SK-N-SH (cell line): Measurements from ENCODE around the gene HNRNPUL1. TPM values are rescaled to one million over a fixed set of nuclear protein-coding genes. Genes with fewer than 3 reads are reported as not detected.

Experiments
- CTCF ChIA-PET: fragments of 300-600, 350-600 bp; formaldehyde crosslinking; extraction: SDS; loops from one replicate; lab custom pipeline; 2021; lab: Yijun Ruan, JAX
- POLR2A ChIA-PET: fragments of 350-600 bp; sonication (Branson Sonifier 250); formaldehyde crosslinking; extraction: SDS; loops from one replicate; lab custom pipeline; 2020; ENCODE audit warnings: antibody characterized with exemption, inconsistent platforms; lab: Yijun Ruan, JAX
- DNase-seq: peaks from one replicate; pipeline ENCODE4 v3.0.0; 2012
- H2AFZ ChIP-seq: fragments of 200-600 bp; sonication (generic); 2 replicates; pipeline ENCODE4 v1.8.1; 2016; ENCODE audit warnings: antibody characterized with exemption, mild to moderate bottlenecking, low read depth
- H3F3A ChIP-seq: fragments of 200-600 bp; sonication (generic); replicated peaks from 2 replicates; pipeline ENCODE3; 2016; ENCODE audit warnings: antibody characterized with exemption, mild to moderate bottlenecking; ENCODE audit not compliant: insufficient read depth
- H3K27ac ChIP-seq, 2 experiments: fragments of 200-500 bp in 1 of 2; fragments of 200-600 bp in 1 of 2; sonication (Bioruptor generic) in 1 of 2; sonication (generic), shearing (Covaris generic) in 1 of 2; 2 replicates each; pipeline versions ENCODE4 v1.5.1 to v1.6.1; 2014 to 2016; ENCODE audit warnings: low read depth in 2 of 2, inconsistent platforms in 1 of 2, low read length in 1 of 2, mild to moderate bottlenecking in 1 of 2, mixed read lengths in 1 of 2
- H3K27me3 ChIP-seq: fragments of 200-600 bp; sonication (generic), shearing (Covaris generic); 2 replicates; pipeline ENCODE4 v1.6.1; 2016; ENCODE audit warnings: mixed run types; ENCODE audit not compliant: insufficient read depth
- H3K36me3 ChIP-seq, 2 experiments: fragments of 200-500 bp in 1 of 2; fragments of 200-600 bp in 1 of 2; sonication (Bioruptor generic) in 1 of 2; sonication (generic) in 1 of 2; replicated peaks in 1 of 2; 2 replicates each; pipeline versions ENCODE3 to v1.5.1; 2014 to 2016; ENCODE audit warnings: low read length in 1 of 2, mild to moderate bottlenecking in 1 of 2; ENCODE audit not compliant: insufficient read depth in 2 of 2, control insufficient read depth in 1 of 2
- H3K4me1 ChIP-seq, 2 experiments: fragments of 200-500 bp in 1 of 2; fragments of 200-600 bp in 1 of 2; sonication (Bioruptor generic) in 1 of 2; sonication (generic), shearing (Covaris generic) in 1 of 2; 2 replicates each; pipeline versions ENCODE4 v1.5.1 to v1.6.1; 2014 to 2016; ENCODE audit warnings: low read depth in 1 of 2, low read length in 1 of 2, mixed run types in 1 of 2; ENCODE audit not compliant: insufficient read depth in 2 of 2, control insufficient read depth in 1 of 2
- H3K4me2 ChIP-seq: fragments of 200-600 bp; sonication (generic), shearing (Covaris generic); 2 replicates; pipeline ENCODE4 v1.6.1; 2017; ENCODE audit warnings: mixed run types
- H3K4me3 ChIP-seq, 2 experiments: fragments of 200-500 bp in 1 of 2; fragments of 200-600 bp in 1 of 2; sonication (Bioruptor generic) in 1 of 2; sonication (generic), shearing (Covaris generic) in 1 of 2; 2 replicates each; pipeline versions ENCODE4 v1.5.1 to v1.8.1; 2014 to 2016; ENCODE audit warnings: low read depth in 2 of 2, inconsistent platforms in 1 of 2, low read length in 1 of 2, mild to moderate bottlenecking in 1 of 2, mixed read lengths in 1 of 2, moderate library complexity in 1 of 2
- H3K79me2 ChIP-seq: fragments of 200-600 bp; sonication (generic); 2 replicates; pipeline ENCODE4 v1.8.1; 2017; ENCODE audit warnings: mild to moderate bottlenecking; ENCODE audit not compliant: insufficient read depth
- H3K9ac ChIP-seq: fragments of 200-600 bp; sonication (generic); 2 replicates; pipeline ENCODE4 v1.6.1; 2017; ENCODE audit warnings: mixed run types
- H3K9me2 ChIP-seq: fragments of 200-600 bp; sonication (generic); 2 replicates; pipeline ENCODE4 v1.6.1; 2017; ENCODE audit warnings: mixed run types
- H3K9me3 ChIP-seq: fragments of 200-600 bp; sonication (generic); 2 replicates; pipeline ENCODE4 v1.6.1; 2017; ENCODE audit warnings: mixed run types, mild to moderate bottlenecking, moderate library complexity
- H4K20me1 ChIP-seq: fragments of 200-600 bp; sonication (generic); 2 replicates; pipeline ENCODE4 v1.6.1; 2017; ENCODE audit warnings: mild to moderate bottlenecking, mixed run types; ENCODE audit not compliant: insufficient read depth
- ELF1 ChIP-seq: IDR thresholded peaks from 2 replicates; pipeline ENCODE4 v1.4.0; 2012
- EP300 ChIP-seq, 2 experiments: IDR thresholded peaks; 2 replicates each; pipeline versions ENCODE4 v1.4.0 to v1.6.1; 2012; ENCODE audit warnings: borderline replicate concordance in 1 of 2, low read depth in 1 of 2, low read length in 1 of 2
- FOSL2 ChIP-seq: IDR thresholded peaks from 2 replicates; pipeline ENCODE4 v1.4.0; 2012; ENCODE audit warnings: low read depth, mild to moderate bottlenecking, moderate library complexity, borderline replicate concordance
- FOXJ3 ChIP-seq: sonication (generic); formaldehyde crosslinking; IDR thresholded peaks from 2 replicates; pipeline ENCODE4 v1.5.1; 2020; ENCODE audit warnings: mild to moderate bottlenecking, missing genetic modification reagents
- FOXM1 ChIP-seq: IDR thresholded peaks from 2 replicates; pipeline ENCODE4 v1.4.0; 2012; ENCODE audit warnings: low read depth, mild to moderate bottlenecking
- JUND ChIP-seq: IDR thresholded peaks from 2 replicates; pipeline ENCODE4 v1.4.0; 2012
- MXI1 ChIP-seq: IDR thresholded peaks from 2 replicates; pipeline ENCODE4 v1.6.1; 2012; ENCODE audit warnings: mild to moderate bottlenecking, low read depth, low read length, improper control_type of control experiment
- NRF1 ChIP-seq: IDR thresholded peaks from 2 replicates; pipeline ENCODE4 v1.6.1; 2012; ENCODE audit warnings: low read depth, mild to moderate bottlenecking, low read length
- PBX3 ChIP-seq: IDR thresholded peaks from 2 replicates; pipeline ENCODE4; 2012
- POLR2AphosphoS5 ChIP-seq: IDR thresholded peaks from 2 replicates; pipeline ENCODE4 v1.6.1; 2012; ENCODE audit warnings: low read depth, low read length
- RCOR1 ChIP-seq: fragments of 150-350 bp; IDR thresholded peaks from 2 replicates; pipeline ENCODE4 v1.6.1; 2017; ENCODE audit warnings: antibody characterized with exemption, low read length
- SMC3 ChIP-seq: IDR thresholded peaks from 2 replicates; pipeline ENCODE4 v1.6.1; 2012; ENCODE audit warnings: low read depth, low read length, improper control_type of control experiment
- TEAD4 ChIP-seq: IDR thresholded peaks from 2 replicates; pipeline ENCODE4 v1.4.0; 2012; ENCODE audit warnings: mild to moderate bottlenecking, borderline replicate concordance; ENCODE audit not compliant: insufficient read depth
- ZBTB33 ChIP-seq: IDR thresholded peaks from 2 replicates; pipeline ENCODE4 v1.4.0; 2012; ENCODE audit warnings: low read depth, borderline replicate concordance
- WGBS: methylation state at CpG from one replicate; pipeline ENCODE4 v1.1.6; 2017; ENCODE audit warnings: low lambda C conversion rate; 5-methylcytosine and 5-hydroxymethylcytosine counted together
- polyA plus RNA-seq, 3 experiments: library from polyadenylated mRNA; depleted of rRNA; stranded (reverse); fragments of >200 nt; gene quantifications; 2 replicates each; pipeline ENCODE4 v1.2.3, GENCODE V29; 2012

HNRNPUL1 gene
- polyA plus RNA-seq, 1 of the 3 experiments (the other 2 are of a cell fraction), result 41.5 TPM

GRCh38 chr19:41234512-41235168, 29.5 kb upstream of the HNRNPUL1 start (continued):
- TF ChIP-seq SMC3, result no peak
- TF ChIP-seq ELF1, result no peak
- no peak for TF ChIP-seq NRF1
- no peak for TF ChIP-seq RCOR1
- TF ChIP-seq TEAD4, result no peak
- TF ChIP-seq POLR2AphosphoS5, result no peak
- no peak for TF ChIP-seq FOXJ3
- no peak for TF ChIP-seq MXI1
- no peak for TF ChIP-seq ZBTB33
- TF ChIP-seq FOXM1, result no peak
- TF ChIP-seq JUND, result no peak

GRCh38 chr19:41235480-41235879, 28.7 kb upstream of the HNRNPUL1 start:
- DNase-seq, result no peak
- TF ChIP-seq FOXJ3 (no peak), EP300 (IDR thresholded peaks at IDR 0.05; ENCODE audit: borderline replicate concordance in 1 of 2, low read depth in 1 of 2, low read length in 1 of 2) (no peak), FOSL2 (no peak), MXI1 (no peak), PBX3 (no peak), RCOR1 (no peak), FOXM1 (no peak)
- TF ChIP-seq, all 33 proteins: peak for 0
- no peaks in the 10 kb centered on the region for H4K20me1 ChIP-seq
- no peak overlapping the region for H3K27ac ChIP-seq
- H3K4me3 ChIP-seq, result no peak overlapping the region
- H2AFZ ChIP-seq, result no peak overlapping the region
- H3K9ac ChIP-seq, result no peak overlapping the region
- H3K79me2 ChIP-seq, result peaks cover 44% of the 10 kb centered on the region
- peaks cover 13 to 73% of the 10 kb centered on the region in 2 experiments for H3K36me3 ChIP-seq
- ChIA-PET CTCF (no interaction called here), POLR2A (no interaction called here)
- peaks cover 43% of the 10 kb centered on the region for H3F3A ChIP-seq
- no peaks in the 10 kb centered on the region for H3K27me3 ChIP-seq
- H3K9me3 ChIP-seq, result no peaks in the 10 kb centered on the region
- no peaks in the 10 kb centered on the region for H3K4me1 ChIP-seq
- WGBS, result 92% methylated on average over 2 of the region's 4 CpGs
- no peak overlapping the region for H3K4me2 ChIP-seq
- H3K9me2 ChIP-seq, result no peaks in the 10 kb centered on the region
